ENCODE data around the gene RGS11.

The RGS11 gene

GRCh38 chr16:275786-276232, at the start of gene RGS11:
Gene RGS11, minus strand, starts transcription at chr16:275944. Its CDS starts 33 bp downstream, at chr16:275911.
- DNase-seq, result no peak

GRCh38 chr16:324451-325334, 48.9 kb upstream of the RGS11 start:
- DNase-seq, result no peak

- DNase-seq, result no peak
Observed at GRCh38 chr16:324201-324450, 48.4 kb upstream of the RGS11 start.

- no peak for DNase-seq
Observed at GRCh38 chr16:322476-323143, 46.9 kb upstream of the RGS11 start.

- DNase-seq, result no peak
Observed at GRCh38 chr16:321532-321931, 45.8 kb upstream of the RGS11 start.

GRCh38 chr16:320206-320605, 44.5 kb upstream of the RGS11 start:
- DNase-seq, result no peak

GRCh38 chr16:318628-319027, 42.9 kb upstream of the RGS11 start:
- DNase-seq, result no peak

- DNase-seq, result no peak
Observed at GRCh38 chr16:317583-317982, 41.8 kb upstream of the RGS11 start.

- no peak for DNase-seq
Observed at GRCh38 chr16:316741-317464, 41.2 kb upstream of the RGS11 start.

GRCh38 chr16:314795-315299, 39.1 kb upstream of the RGS11 start:
- DNase-seq, result no peak

GRCh38 chr16:314351-314750, 38.6 kb upstream of the RGS11 start:
- no peak for DNase-seq

- no peak for DNase-seq
Observed at GRCh38 chr16:311725-312124, 36.0 kb upstream of the RGS11 start.

- DNase-seq, result no peak
Observed at GRCh38 chr16:309476-309875, 33.7 kb upstream of the RGS11 start.

- DNase-seq, result no peak
Observed at GRCh38 chr16:307691-308312, 32.1 kb upstream of the RGS11 start.

GRCh38 chr16:306911-307370, 31.2 kb upstream of the RGS11 start:
- peak; percentile 20 for DNase-seq

- peak; percentile 52 for DNase-seq
Observed at GRCh38 chr16:305916-306626, 30.3 kb upstream of the RGS11 start.

GRCh38 chr16:303760-304505, 28.2 kb upstream of the RGS11 start:
- DNase-seq, result no peak

- no peak for DNase-seq
Observed at GRCh38 chr16:301950-302349, 26.2 kb upstream of the RGS11 start.

GRCh38 chr16:301235-301634, 25.5 kb upstream of the RGS11 start:
- no peak for DNase-seq

GRCh38 chr16:297832-298231, 22.1 kb upstream of the RGS11 start:
- no peak for DNase-seq

- DNase-seq, result no peak
Observed at GRCh38 chr16:296806-297510, 21.2 kb upstream of the RGS11 start.

Data from NCI-H1694 treated with DMSO at 0.1 percent for 48 hours (cell line).